ENCODE results near the gene TMEM81.
A peak's percentile ranks its signal among the peaks of the same experiment; 100 is the strongest.

TMEM81 gene, protein sequence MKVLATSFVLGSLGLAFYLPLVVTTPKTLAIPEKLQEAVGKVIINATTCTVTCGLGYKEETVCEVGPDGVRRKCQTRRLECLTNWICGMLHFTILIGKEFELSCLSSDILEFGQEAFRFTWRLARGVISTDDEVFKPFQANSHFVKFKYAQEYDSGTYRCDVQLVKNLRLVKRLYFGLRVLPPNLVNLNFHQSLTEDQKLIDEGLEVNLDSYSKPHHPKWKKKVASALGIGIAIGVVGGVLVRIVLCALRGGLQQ

DNA sequence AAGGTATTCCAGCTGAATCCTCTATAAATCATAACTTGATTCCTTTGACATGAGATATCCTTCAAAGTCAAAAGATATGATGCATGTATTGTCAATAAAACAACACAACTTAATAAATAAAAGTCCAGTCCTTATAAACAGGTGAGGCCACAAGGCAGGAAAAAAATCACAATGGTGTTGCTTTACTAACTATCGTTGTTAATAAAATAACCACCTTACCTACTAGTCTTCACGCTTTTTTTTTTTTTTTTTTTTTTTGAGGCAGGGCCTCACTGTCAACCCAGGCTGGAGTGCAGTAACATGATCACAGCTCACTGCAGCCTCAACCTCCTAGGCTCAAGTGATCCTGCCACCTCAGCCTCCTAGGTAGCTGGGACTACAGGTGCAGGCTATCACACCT lies at the start of gene TMEM81:
TMEM81 (minus strand) TSS at position 101 of the 400 bp plus-strand sequence. CDS start 140 bp downstream, outside the sequence.
- DNase-seq, result no peak

- no peak for DNase-seq
Observed at GRCh38 chr1:205133287-205133686, 49.0 kb upstream of the TMEM81 start.

DNA sequence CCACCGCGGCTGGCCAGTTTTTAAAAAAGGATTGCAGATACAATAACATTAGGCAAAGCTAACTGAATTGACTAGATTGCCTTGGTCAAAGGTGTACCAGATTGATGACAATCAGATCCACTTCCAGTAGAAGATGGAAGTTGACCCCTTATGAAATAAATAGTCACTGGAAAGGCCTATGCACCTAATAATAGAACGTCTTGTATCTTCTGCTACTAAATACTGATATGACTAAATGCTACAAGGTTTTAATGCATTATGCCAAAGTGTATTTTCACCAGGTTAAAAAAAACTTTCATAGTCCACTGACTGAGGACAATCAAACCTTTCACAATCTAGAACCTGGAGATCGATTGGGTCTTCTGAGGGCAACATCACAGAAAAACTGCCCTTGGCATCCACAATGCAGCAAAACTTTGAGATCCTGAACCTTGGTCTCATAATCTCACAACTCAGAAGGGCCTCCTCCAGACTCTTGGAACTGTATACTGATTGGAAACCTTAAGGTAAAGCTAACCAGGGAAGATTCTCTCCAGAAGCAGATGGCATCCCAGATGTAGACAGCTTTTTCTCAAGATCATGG lies 45.3 kb upstream of the TMEM81 start:
- DNase-seq, result no peak

- no peak for DNase-seq
Observed at GRCh38 chr1:205128050-205128449, 43.8 kb upstream of the TMEM81 start.

- DNase-seq, result no peak
Observed at GRCh38 chr1:205127646-205128045, 43.4 kb upstream of the TMEM81 start.

GRCh38 chr1:205124726-205125125 lies 40.5 kb upstream of the TMEM81 start:
- DNase-seq, result no peak

- peak in 2 of 56 donors; percentile 12 to 53 for DNase-seq
Observed at GRCh38 chr1:205122489-205122882, 38.2 kb upstream of the TMEM81 start.

GRCh38 chr1:205121660-205122488 lies 37.6 kb upstream of the TMEM81 start, which contains the start of gene RBBP5:
RBBP5 (minus strand) TSS chr1:205121978; CDS start chr1:205121873, 105 bp downstream.
- peak; percentile 14 to 97 (median 89) for DNase-seq

GRCh38 chr1:205118752-205119151 lies 34.5 kb upstream of the TMEM81 start:
- no peak for DNase-seq

DNA sequence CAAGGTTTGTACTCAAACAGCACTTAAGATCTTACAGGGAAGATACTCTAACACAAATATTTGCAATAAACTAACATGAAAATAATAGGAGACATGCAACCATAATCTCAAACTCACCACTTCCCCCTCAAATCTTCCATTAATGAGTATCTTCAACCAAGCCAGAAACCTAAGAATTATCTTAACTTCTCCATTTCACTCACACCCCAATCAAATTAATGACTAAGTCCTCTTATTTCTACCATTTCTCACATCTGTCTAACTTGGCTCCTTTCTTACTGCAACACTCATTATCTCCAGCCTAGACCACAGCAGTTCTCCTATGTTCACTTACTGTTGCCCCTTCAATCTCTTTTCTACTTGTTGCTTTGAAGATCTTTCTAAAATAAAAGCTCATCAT lies 27.1 kb upstream of the TMEM81 start:
- no peak for DNase-seq

GRCh38 chr1:205109711-205110110 lies 25.5 kb upstream of the TMEM81 start:
- DNase-seq, result no peak

DNA sequence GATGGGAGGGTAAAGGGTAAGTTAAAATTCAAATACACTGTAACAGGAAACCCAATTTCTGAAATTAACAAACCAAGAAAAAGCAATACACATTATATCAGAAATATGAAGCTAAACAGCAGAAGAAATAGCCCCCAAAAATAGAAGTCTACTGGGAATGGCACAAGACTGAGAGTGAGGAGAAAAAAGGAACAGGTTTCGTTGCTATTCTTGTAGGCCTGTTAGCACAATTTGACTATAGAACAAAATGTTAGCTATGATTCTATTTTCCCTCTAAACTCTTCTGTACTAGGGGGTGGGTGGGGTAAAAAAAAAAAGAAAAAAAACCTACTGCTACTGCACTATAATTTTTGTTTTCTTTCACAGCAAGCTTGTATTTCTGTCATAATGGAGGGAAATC lies 25.0 kb upstream of the TMEM81 start:
- no peak for DNase-seq

GRCh38 chr1:205108464-205108863 lies 24.2 kb upstream of the TMEM81 start:
- no peak for DNase-seq

- no peak for DNase-seq
Observed at GRCh38 chr1:205107327-205107726, 23.1 kb upstream of the TMEM81 start.

DNA sequence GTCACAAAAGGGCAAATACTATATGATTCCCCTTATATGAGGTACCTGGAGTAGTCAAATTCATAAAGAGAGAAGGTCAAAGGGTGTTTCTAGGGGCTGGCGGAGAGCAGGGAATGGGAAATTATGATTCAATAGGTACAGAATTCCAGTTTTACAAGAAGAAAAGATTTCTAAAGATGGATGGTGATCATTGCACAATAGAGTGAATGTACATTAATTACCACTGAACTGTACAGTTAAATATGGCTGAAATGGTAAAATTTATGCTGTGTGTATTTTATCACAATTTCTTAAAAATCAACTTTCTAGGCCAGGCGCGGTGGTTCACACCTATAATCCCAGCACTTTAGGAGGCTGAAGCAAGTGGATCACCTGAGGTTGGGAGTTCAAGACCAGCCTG lies 18.1 kb upstream of the TMEM81 start:
- no peak for DNase-seq

GRCh38 chr1:205098242-205098641 lies 14.0 kb upstream of the TMEM81 start:
- DNase-seq, result no peak

GRCh38 chr1:205095422-205095821 lies 11.2 kb upstream of the TMEM81 start:
- DNase-seq, result no peak

- DNase-seq, result no peak
Observed at GRCh38 chr1:205091043-205091740, 6.9 kb upstream of the TMEM81 start.

DNA sequence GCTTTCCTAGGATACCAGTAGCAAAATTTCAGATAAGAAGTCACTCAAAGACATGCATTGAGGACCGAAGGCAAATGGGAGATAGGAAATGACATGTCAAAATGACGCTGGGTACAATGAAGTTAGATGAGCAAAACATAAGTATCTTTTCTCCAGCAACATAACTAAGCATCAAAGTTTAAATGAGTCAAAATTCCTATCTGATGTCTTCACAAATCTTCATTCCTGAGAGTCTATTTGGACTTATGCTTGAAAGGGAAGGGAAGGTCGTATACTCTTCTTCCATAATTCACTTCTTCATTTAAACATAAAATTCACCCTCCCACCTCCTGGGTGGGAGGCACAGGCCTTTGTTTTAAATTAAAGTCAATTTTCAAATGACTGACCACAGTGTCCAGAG lies 4.1 kb upstream of the TMEM81 start:
- DNase-seq, result no peak

DNA sequence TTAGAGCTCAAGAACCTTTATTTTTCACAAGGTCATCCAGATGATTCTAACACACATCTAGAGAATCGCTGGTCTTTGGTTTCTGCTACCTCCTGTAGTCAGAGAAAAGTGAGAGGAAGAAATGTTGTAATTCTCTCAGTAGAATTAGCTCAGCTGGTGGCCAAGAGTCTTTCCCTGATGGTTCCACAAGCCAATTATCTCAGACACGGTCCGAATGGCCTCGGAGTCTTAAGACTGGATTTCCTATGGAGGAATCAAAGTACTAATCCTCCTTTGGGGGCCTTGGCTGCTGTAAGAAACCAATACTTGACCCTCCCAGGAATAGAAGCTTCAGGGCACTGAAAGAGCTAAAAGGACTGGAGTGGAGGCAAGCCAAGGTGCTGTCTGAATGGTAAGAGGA lies 1.8 kb downstream of the TMEM81 start:
- no peak for DNase-seq

DNA sequence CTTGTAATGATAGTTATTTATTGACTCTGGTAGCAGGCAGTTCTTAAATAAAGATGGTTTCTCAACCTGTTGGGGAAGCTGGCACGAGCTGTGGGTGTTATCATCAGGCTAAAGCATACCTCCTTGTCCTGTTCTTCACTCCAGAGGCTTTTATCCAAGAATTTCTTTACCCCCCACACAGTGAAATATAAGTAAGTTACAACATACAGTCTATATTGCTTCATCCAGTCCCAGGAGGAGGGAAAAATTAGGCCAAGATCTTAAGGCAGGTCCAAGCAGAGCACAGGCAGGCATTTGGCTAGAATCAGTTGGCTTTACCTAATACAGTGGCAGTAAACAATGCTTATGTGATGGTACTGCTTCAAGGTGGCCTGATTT lies 6.3 kb downstream of the TMEM81 start:
- DNase-seq, result no peak
